ENCODE data around the gene ICAM1.
A peak's percentile ranks its signal among the peaks of the same experiment; 100 is the strongest.

ICAM1 gene

GRCh38 chr19:10295305-10295846 is 24.5 kb downstream of the ICAM1 start:
- DNase-seq, result peak; percentile 83 to 84

GRCh38 chr19:10295847-10296591 is 25.1 kb downstream of the ICAM1 start:
- no peak for DNase-seq

GRCh38 chr19:10299545-10300458 is 28.9 kb downstream of the ICAM1 start:
- no peak for DNase-seq

DNA sequence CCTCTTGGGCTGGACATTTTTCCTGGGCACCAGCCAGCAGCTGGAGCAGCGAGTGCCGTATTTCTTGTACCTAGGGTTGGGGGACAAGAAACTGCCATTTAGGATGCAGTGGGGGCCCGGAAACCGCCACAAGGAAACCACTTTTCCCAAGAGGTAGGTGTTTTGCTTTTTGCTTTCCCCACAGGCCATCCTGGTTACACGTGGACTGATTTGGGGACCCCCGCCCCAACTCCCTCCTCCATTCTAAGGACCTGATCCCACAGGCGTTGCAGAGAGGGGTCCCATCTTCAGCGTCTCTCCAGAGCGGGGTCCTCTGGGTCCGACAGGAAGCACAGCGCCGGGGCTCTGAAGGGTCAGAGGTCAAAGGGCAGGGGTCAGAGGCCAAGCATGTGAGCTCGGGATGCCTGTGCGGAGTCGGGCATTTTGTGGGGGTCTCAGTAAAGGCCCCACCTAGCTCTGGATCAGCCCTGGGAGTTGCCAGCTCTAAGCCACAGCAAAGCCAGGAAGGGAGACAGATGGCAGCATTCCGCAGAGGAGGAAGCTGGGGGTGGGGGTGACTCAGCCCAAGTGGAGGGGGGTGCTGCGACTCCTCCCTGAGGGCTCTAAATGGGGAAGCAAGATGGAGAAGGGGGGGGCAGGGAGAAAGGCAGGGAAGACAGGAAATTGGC is 34.4 kb downstream of the ICAM1 start:
- DNase-seq, result peak in 1 of 2 donors; percentile 58

DNA sequence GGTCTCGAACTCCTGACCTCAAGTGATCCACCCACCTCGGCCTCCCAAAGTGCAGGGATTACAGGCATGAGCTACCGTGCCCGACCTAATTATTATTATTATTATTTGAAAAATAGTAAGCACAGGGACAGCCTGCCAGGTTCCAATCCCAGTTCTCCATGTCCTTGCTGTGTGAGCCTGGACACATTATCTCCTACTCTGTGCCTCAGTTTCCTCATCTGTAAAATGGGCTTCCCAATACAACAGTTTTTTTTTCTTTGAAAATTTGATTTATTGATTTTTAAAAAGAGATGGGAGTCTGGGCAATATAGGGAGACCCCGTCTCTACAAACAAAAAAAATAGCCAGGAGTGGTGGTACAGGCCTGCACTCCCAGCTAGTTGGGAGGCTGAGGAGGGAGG is 35.4 kb downstream of the ICAM1 start:
- DNase-seq, result no peak

GRCh38 chr19:10309423-10309822 is 38.5 kb downstream of the ICAM1 start, which contains the start of gene ZGLP1:
Gene ZGLP1 (minus strand): TSS chr19:10309815.
- DNase-seq, result no peak

GRCh38 chr19:10315335-10316214 is 44.7 kb downstream of the ICAM1 start, which contains the start of gene FDX2:
Gene FDX2 (minus strand): TSS chr19:10316015. CDS start chr19:10315996, 19 bp downstream.
- DNase-seq, result peak; percentile 89 to 93

GRCh38 chr19:10316229-10317044 is 45.5 kb downstream of the ICAM1 start:
- DNase-seq, result no peak

DNA sequence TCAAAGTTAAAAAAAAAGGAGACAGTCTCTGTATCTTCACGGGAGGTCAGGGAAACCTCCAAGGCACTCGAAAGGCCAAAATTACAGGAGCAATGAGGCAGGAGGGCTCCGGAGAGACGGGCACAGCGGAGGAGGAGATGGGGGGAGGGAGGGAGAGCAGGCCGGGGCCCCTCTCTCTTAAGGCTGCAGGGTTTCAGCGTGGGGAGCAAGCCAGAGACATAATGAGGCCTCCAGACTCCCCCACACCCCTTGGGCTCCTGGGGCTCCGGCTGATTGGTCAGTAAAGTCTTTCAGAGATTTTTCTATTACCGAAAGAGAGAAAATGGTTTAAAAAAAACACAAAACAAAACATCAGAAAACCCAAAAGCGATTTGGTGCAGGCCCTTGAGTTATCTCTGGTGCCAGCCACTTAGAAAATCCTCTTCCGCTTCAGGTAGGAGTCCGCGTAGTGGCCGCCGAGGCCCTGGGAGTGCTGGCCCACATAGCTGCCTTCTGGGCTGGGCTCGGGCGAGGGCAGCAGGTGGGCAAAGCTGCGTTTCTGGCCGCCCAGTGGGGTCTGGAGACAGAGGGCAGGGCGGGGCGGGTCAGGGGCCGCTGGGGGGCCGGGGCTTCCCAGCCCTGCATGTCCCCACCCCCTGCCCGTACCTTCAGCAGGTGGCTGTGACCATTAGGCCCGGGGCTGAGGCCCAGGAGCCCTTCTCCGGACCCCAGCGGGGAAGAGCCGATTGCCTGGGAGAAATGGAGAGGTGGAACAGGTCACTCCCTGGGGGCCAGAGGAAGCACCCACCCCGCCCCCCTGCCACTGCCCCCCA is 46.3 kb downstream of the ICAM1 start:
- DNase-seq, result no peak

- no peak for DNase-seq
Measured at GRCh38 chr19:10317857-10318462, 47.0 kb downstream of the ICAM1 start.

GRCh38 chr19:10318807-10319682 is 48.1 kb downstream of the ICAM1 start:
- DNase-seq, result no peak

DNA sequence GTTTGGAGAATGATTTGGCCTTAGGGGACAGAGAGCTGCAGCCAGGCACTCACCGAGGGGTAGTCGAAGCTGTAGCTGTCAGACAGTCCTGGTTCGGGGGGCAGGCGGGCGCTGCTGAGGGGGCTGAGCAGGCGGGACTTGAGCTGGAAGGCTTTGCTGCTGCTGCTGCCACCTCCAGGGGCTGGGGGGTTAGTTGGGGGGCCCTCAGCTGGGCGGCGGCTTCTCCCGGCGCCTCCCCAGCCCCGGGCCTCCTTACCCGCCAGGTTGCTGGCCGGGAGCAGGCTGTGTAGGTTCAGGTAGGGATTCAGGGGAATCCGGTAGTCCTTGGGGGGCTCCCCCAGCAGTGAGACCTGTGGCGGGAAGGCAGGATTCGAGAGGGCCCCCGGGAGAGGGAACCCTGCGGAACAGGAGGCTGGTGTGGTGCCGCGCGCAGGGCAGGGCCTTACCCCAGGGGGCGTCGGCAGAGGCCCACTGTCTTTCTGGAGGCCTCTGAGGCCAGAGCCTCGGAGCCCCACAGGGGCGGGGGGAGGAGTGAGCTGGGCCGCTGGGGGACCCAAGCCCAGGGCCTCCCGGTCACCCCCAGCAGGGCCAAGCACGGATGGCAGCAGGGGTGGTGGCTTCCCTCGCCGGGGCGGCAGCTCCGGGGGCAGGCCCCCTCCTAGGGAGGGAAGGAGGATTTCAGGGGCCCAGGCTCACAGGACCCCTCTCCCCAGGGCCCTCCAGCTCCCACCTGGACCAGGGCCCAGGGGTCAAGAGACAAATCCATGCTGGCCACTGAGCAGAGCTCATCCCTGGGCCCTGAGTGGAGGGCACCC is 49.9 kb downstream of the ICAM1 start:
- DNase-seq, result no peak

- DNase-seq, result no peak
Measured at GRCh38 chr19:10321417-10321797, 50.5 kb downstream of the ICAM1 start.

DNA sequence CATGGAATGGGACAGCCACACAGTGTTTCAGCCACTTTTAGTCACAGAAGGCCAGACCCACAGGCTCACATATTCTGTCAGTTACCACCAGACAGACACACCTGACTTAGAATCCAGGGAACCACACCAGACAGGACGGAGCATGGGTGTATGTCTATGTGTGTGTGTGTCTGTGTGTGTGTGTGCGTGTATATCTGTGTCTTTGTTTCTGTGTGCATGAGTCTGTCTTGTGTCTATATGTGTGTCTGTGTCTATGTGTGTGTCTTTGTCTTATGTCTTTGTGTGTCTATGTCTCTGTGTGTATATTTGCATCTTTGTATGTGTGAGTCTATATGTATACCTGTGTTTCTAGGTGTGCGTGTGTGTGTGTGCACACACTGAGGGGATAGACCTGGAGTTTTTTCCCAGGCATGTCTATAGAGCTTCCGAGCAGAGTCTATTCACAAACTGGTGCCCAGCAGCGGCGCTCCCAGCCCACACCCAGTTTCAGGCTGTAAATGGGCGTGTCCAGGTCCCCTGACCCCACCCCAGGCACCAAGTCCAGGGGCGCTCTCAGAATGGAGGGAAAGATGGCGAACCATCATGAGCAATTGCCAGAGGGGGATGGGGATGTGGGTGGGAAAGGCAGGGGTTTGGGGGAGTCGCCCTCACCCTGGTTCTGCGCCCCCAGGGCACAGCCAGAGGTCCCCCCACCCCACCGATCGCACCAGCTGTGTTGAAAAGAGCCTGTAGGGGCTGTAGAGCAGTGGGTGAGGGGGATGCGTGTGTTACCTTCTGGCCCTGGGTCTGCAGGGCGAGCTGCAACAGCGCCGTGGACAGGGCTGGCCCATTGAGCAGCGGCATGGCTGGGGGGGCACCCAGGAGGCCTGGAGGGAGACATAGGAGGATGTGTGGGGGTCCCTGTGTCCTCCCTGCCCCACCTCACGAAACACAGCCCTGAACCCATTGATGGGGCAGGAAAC is 51.2 kb downstream of the ICAM1 start:
- no peak for DNase-seq

DNA sequence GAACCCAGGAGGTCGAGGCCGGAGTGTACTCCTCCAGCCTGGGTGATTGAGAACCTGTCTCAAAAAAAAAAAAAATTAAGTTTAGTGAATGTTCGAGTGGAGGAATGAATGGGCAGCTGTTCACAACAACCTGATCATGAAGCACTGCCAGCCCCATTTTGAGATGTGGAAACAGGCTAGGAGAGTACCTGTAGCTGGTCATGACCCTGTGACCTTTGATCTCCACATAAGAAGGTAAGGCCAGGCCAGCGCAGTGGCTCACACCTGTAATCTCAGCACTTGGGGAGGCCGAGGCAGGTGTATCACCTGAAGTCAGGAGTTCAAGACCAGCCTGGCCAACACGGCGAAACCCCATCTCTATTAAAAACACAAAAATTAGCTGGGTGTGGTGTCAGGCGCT is 54.8 kb downstream of the ICAM1 start:
- no peak for DNase-seq

GRCh38 chr19:10327793-10328192 is 56.9 kb downstream of the ICAM1 start:
- no peak for DNase-seq
